Mucosa of gallbladder (tissue), 1 donor: ENCODE results near the gene FADS2. TPM values are rescaled to one million over a fixed set of nuclear protein-coding genes. Genes with fewer than 3 reads are reported as not detected.

Source experiments
- DNase-seq: peaks from one replicate; pipeline ENCODE4 v3.0.0-alpha.2; 2020; ENCODE audit warnings: low spot score
- total RNA-seq: library from RNA; stranded (reverse); gene quantifications from one replicate; pipeline ENCODE4 v1.2.1, GENCODE V29; 2021
- donor health status: DM: no; HTN: no; CAD: no.

The FADS2 gene
- total RNA-seq, 1 donor from 2014 or later, result 34.5 TPM

- DNase-seq, result no peak
Measured at GRCh38 chr11:61846362-61847020, 18.4 kb downstream of the FADS2 start.

DNA sequence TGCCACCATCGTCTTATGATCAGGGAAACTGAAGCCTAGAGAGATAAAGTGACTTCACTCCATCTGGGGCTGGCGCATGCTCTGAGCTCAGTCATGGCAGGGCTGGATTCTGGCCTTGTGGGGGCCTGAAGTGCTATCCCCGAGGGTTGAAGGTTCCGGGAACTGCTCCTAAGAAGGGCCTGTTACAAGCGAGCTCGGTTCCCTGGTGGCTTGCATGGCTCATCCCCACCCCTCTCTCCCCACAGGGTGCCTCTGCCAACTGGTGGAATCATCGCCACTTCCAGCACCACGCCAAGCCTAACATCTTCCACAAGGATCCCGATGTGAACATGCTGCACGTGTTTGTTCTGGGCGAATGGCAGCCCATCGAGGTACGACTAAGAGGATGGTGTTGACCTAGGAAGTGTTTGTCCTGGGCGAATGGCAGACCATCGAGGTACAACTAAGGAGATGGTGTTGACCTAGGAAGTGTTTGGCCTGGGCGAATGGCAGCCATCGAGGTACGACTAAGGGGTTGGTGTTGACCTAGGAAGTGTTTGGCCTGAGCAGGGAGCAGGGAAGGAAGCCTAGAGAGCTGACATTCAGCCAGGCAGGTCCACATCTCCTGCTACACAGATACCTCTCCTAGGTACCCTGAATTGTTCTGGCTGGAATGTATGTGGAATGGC is 19.9 kb downstream of the FADS2 start:
- no peak for DNase-seq

GRCh38 chr11:61848631-61849030 is 20.5 kb downstream of the FADS2 start:
- no peak for DNase-seq

DNA sequence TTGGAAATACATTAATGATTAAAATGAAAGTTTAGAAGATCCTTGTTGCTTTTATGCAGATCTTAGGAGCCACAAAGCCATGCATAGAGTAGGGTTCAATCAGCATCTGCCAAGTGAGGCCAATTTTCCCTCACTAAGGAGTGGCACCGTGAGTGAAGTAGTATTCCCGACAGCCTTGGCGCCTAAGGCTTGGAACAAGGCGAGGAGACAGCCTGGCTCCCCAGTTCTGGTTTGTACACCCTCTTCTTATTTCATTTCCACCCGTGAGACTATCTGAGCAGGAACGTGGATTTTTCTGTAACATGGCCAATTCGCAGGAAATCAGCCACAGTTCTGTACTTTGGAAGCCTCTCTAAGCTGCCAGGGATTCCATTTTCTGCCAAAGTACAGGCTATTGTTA is 22.6 kb downstream of the FADS2 start:
- DNase-seq, result no peak

DNA sequence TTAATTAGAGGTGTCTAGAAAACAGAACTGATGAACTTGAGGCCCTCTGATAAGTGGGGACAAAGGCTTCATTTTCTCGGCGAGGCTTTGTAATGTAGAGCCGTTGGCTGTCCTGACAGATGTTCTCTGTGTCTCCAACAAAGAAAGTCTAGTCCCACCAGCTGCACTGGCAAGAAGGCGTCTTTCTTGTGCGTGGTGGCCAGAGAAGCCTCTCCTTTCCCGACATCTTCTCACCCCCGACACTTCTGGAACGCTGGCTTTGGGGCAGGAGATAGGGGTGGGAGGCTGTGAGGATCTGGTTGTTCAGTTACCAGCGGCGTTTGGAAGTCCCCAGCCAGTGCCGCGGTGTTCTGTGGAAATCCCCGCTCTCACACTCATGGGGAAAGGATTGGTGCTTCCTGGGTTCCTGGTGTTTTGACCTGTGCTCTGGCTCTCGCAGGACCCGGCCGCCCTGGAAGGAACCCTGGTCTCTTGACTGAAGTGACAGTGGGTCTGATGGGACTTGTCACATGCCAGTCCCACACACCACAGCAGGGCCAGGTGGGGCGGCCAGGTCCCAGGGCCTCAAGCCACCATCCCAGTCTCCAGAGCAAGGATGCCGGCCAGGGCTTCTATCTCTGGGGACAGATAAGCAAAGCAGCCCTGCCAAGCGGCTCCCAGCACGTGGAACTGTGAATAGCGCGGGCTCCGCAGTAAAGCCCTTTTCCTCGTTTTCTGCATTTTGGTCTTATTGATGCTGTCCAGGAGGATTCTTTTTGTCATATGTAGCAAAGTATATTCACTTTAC is 23.2 kb downstream of the FADS2 start:
- DNase-seq, result no peak

GRCh38 chr11:61851900-61852295 is 23.8 kb downstream of the FADS2 start:
- DNase-seq, result no peak

GRCh38 chr11:61853698-61854169 is 25.6 kb downstream of the FADS2 start:
- no peak for DNase-seq

GRCh38 chr11:61854206-61854895 is 26.3 kb downstream of the FADS2 start:
- DNase-seq, result no peak

GRCh38 chr11:61854966-61855714 is 27.0 kb downstream of the FADS2 start:
- no peak for DNase-seq

DNA sequence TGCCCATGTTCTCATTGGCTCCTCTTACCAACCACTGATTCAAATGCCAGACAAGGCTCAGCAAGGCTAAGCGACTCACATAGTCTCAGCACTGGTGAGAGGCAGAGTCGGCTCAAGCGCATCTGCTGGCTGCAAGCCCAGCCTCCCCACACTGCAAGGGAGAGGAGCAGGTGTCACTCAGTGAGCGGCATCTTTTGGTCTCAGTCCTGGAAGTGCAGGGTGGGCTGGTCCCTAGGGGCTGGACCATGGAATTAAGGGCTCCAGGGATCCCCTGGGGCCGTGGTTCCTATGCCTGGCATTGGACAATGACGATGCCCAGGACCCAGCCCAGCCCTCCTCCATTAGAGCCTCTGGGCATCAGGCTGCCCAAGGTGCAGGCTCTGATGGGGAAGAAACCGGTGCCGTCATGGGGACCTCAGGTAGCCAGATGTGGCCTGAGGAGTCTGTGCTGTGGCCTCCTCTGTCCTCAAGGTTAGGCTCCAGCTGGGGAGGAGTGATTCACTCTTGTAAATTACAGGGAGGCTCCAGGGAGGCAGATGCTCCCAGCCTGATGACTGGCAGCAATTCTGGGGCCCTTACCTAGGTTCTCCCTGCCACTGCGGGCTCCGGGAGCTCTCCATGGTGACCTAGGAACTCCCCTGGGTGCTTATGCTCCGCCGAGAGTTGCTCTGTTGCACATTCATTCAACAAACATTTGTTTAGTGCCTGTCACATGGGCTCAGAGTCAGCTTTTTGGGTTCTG is 28.0 kb downstream of the FADS2 start:
- no peak for DNase-seq

DNA sequence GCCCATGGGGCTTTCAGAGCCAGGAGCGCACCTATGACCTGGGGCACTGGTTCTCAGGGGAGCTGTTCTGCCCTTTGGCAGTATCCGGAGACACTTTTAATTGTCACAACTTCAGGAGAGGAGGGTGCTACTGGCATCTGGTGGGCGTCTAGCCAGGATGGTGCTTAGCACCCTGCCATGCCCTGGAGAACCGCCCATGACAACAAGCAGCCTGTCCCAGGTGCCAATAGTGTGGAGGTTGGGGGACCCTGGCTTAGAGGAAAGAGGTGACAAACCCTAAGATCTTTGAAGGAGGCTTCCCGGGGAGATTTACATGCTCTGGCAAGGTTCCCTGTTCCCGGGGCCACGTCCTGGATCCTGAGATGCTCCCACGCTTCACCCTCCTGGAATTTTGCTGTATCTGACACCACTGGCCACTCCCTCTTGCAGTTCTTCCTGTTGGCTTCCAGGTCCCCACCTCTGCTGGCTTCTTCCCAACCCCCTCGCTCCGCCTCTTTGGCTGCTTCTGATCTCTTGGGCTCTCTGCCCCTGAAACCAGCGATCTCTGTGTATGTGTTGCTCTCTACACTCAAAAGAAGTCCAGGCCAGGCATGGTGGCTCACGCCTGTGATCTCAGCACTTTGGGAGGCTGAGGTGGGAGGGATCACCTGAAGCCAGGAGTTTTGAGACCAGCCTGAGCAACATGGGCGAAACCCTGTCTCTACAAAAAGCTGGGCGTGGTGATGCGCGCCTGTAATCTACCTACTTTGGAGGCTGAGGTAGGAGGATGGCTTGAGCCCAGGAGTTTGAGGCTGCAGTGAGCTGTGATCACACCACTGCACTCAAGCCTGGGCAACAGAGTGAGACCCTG is 32.2 kb downstream of the FADS2 start:
- DNase-seq, result peak; percentile 69

DNA sequence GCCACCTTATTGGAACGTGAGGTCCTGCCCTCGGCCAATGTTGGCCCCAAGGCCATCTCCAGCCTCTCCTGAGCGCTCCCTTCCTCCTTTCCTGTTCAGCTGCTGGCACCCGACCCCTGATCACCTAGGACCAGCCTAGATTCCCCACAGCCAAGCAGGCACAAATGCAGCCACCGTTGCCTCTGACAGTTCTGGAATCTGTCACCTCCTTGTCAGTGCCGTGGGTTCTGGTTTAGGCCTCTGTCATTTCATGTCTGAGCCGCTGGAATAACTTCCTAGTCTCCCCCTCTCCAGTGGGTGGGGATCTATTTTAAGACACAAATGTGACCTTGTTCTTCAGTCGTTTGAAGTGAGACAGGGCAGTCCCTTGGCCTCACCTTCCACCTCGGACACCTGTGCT is 33.5 kb downstream of the FADS2 start:
- DNase-seq, result no peak

DNA sequence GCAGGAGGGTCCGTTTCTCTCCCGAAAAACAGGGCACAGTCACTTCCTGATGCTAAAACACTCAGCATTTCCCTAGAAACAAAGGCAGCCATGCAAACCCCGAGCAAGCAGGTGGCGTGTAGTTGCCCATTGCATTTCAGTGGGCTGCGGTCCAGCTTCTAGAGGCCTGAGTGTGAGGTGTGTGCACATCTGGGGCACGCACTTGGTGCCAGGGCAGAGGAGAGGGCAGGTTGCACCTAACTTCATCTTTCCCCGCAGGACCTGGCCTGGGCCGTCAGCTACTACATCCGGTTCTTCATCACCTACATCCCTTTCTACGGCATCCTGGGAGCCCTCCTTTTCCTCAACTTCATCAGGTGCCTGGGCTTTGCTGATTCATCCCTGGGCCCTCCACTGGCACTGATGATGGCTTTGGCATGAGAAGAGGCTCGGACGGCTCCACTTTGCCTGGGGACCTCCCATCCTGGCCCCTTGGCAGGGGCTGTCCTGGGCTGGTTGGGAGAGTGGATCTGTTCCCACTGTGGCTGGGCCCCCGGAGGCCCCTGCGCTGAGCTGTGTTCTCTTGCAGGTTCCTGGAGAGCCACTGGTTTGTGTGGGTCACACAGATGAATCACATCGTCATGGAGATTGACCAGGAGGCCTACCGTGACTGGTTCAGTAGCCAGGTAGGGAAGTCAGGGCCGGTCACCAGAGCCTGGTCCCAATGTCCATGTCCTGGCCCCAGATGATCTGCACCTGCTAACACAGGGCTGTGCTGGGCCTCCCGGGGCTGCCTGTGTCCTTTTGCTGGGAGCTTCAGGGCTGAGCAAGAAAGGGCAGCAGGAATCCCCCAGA is 34.8 kb downstream of the FADS2 start:
- no peak for DNase-seq

GRCh38 chr11:61863548-61864081 is 35.5 kb downstream of the FADS2 start:
- no peak for DNase-seq

- no peak for DNase-seq
Measured at GRCh38 chr11:61864814-61865775, 37.0 kb downstream of the FADS2 start.

DNA sequence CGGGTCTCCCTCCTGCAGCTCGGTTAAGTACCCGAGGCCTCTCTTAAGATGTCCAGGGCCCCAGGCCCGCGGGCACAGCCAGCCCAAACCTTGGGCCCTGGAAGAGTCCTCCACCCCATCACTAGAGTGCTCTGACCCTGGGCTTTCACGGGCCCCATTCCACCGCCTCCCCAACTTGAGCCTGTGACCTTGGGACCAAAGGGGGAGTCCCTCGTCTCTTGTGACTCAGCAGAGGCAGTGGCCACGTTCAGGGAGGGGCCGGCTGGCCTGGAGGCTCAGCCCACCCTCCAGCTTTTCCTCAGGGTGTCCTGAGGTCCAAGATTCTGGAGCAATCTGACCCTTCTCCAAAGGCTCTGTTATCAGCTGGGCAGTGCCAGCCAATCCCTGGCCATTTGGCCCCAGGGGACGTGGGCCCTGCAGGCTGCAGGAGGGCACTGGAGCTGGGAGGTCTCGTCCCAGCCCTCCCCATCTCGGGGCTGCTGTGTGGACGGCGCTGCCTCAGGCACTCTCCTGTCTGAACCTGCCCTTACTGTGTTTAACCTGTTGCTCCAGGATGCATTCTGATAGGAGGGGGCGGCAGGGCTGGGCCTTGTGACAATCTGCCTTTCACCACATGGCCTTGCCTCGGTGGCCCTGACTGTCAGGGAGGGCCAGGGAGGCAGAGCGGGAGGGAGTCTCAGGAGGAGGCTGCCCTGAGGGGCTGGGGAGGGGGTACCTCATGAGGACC is 38.3 kb downstream of the FADS2 start:
- DNase-seq, result no peak

GRCh38 chr11:61866958-61867343 is 38.9 kb downstream of the FADS2 start:
- DNase-seq, result no peak
